ENCODE results near the gene SRC. TPM values are rescaled to one million over a fixed set of nuclear protein-coding genes. Genes with fewer than 3 reads are reported as not detected.

The SRC gene
- total RNA-seq, 1 donor from 2014 or later, result 72.7 TPM

DNA sequence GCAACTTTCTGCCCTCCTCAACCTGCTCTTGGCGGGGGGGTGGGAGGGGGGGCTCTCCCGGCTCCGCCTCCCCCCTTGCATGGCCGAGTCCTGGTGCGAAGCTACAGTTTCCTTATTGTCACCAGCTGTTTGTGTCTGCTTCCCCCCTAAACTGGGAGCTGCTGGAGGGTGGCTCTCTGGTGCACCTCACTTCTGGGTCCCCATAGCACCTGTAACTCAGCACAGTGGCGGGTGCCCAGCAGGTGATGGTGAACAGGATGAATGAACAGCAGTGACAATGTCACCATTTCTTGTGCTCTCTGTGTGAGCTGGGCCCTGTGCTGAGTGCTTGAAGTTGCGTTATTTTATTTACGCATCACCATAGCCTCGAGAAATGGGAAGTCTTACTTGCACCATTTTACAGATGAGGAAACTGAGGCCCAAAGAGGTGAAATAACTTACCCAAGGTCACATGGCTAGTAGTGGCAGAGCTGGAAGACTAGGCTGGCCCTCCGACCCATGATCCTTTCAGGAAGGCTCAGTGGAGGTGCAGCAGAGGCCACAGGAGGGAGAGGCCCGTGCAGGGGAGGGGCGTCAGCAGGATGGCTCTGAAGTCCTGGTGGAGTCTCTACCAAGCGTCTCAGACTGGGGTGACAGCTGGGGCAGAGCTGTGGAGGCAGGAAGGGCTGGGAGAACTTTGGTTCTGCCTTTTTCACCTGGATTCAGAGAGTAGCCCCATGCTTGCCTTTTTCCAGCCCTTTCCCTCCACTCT lies 41.8 kb downstream of the SRC start:
- H3K4me3 Mint-ChIP-seq, result no peak overlapping the region

DNA sequence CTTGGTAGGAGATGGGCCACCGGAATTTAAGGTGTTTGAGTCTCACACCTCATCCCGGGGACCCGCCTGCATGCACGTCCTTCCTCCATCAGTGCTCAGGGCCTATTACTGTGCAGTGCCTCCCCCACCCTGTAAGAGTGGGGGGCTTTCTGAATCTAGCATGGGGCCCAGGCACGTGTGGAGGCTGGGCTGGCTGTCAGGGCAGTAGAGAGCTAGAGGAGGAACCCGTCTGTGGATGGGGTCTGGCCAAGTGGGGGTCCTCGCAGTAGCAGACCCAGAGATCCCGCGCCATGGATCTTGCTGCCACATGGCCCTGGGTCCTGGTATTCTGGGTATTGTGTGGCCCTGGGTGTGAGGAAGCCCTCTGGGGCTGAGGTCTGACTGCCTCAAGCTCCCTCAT lies 42.9 kb downstream of the SRC start:
- TF ChIP-seq, protein P1, sequence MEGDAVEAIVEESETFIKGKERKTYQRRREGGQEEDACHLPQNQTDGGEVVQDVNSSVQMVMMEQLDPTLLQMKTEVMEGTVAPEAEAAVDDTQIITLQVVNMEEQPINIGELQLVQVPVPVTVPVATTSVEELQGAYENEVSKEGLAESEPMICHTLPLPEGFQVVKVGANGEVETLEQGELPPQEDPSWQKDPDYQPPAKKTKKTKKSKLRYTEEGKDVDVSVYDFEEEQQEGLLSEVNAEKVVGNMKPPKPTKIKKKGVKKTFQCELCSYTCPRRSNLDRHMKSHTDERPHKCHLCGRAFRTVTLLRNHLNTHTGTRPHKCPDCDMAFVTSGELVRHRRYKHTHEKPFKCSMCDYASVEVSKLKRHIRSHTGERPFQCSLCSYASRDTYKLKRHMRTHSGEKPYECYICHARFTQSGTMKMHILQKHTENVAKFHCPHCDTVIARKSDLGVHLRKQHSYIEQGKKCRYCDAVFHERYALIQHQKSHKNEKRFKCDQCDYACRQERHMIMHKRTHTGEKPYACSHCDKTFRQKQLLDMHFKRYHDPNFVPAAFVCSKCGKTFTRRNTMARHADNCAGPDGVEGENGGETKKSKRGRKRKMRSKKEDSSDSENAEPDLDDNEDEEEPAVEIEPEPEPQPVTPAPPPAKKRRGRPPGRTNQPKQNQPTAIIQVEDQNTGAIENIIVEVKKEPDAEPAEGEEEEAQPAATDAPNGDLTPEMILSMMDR (IDR thresholded peaks at IDR 0.05), result no peak
- H3K27me3 Mint-ChIP-seq, result no peaks in the 10 kb centered on the region
- H3K9me3 Mint-ChIP-seq, result no peaks in the 10 kb centered on the region
- ATAC-seq (ENCODE audit: low read depth) (no peak), DNase-seq (no peak)
- intact Hi-C loops (cut with micrococcal nuclease), result no loop called here
- ChIA-PET POLR2A (interaction anchor here (0.6 kb wide), 1 partner anchor 179 kb away, joined by 6 read pairs; no protein-coding TSS in a partner anchor), CTCF (interaction anchor here (1.7 kb wide), 1 partner anchor 119 kb away, joined by 4 read pairs; no protein-coding TSS in a partner anchor)
- peaks cover 23% of the 10 kb centered on the region for H3K36me3 Mint-ChIP-seq (ENCODE audit: low read depth)
- H3K4me1 Mint-ChIP-seq, result peaks cover 10% of the 10 kb centered on the region
- H3K4me3 Mint-ChIP-seq, result no peak overlapping the region
- H3K27ac Mint-ChIP-seq, result no peak overlapping the region

More for the DNA sequence above, 41.8 kb downstream of the SRC start:
- peaks cover 21% of the 10 kb centered on the region for H3K36me3 Mint-ChIP-seq (ENCODE audit: low read depth)
- intact Hi-C loops (cut with micrococcal nuclease), result no loop called here
- ChIA-PET POLR2A (no interaction called here), CTCF (interaction anchor here (1.0 to 1.7 kb wide), 2 partner anchors 117 to 147 kb away, joined by 3 to 4 read pairs; no protein-coding TSS in a partner anchor)
- H3K4me1 Mint-ChIP-seq, result peaks cover 21% of the 10 kb centered on the region
- ATAC-seq (ENCODE audit: low read depth) (no peak), DNase-seq (no peak)
- H3K9me3 Mint-ChIP-seq, result no peaks in the 10 kb centered on the region
- no peaks in the 10 kb centered on the region for H3K27me3 Mint-ChIP-seq
- TF ChIP-seq, protein P1 (IDR thresholded peaks at IDR 0.05), result no peak
- no peak overlapping the region for H3K27ac Mint-ChIP-seq

DNA sequence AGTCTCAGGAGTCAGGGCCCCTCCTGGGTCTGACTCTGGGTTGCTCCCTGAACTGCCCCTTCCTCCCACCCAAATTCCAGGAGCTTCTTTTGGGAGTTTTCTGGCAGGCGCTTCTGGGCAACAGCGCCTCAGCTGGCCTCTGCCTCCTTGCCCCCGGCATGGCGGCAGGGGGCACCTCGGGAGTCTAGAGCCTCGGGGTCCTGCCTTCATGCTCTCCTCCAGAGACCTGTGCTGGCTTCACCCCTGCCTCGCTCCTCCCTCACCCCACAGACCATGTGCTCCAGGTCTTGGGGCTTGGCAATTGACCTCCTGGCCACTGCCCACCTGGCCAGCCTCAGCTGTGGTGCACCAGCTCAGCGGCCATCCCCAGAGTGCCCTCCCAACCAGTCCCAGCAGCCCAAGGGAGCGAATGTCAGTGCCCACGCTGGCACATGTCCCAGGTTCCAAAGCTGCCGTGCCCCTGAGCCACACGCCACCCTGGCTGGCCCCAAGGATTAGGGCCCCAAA lies 43.4 kb downstream of the SRC start:
- no peaks in the 10 kb centered on the region for H3K9me3 Mint-ChIP-seq
- DNase-seq, result no peak
- intact Hi-C loops (cut with micrococcal nuclease), result no loop called here

DNA sequence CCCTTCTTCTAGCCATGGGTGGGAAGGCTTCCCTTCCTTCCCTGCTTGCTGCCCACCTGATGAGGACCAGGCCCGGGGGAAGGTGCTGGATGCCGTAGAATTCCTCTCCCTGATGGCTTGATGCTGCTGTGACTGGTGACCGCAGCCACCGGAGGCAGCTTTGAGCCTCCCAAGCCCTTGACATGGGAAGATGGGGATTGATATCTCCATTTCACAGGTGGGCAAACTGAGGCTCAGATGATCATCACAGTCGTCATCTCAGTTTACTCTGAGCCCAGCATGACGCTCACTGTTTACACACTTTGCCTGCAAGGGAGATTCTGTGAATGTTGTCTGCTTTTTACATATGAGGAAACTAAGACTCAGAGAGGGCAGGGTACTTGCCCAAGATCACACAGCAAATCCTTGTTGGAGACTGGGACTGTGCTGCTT lies 43.9 kb downstream of the SRC start:
- intact Hi-C loops (cut with micrococcal nuclease), result no loop called here
- DNase-seq (no peak), ATAC-seq (ENCODE audit: low read depth) (no peak)
- Mint-ChIP-seq H3K4me3 (no peak overlapping the region), H3K4me1 (peaks cover 6% of the 10 kb centered on the region), H3K27me3 (no peaks in the 10 kb centered on the region), H3K27ac (no peak overlapping the region), H3K36me3 (ENCODE audit: low read depth) (peaks cover 27% of the 10 kb centered on the region), H3K9me3 (no peaks in the 10 kb centered on the region)
- ChIA-PET POLR2A (no interaction called here), CTCF (no interaction called here)
- TF ChIP-seq, protein P1 (IDR thresholded peaks at IDR 0.05), result no peak

More for the DNA sequence above, 43.4 kb downstream of the SRC start:
- CTCF ChIA-PET, result interaction anchor here (1.7 kb wide), 1 partner anchor 119 kb away, joined by 4 read pairs; no protein-coding TSS in a partner anchor
- TF ChIP-seq, protein P1 (IDR thresholded peaks at IDR 0.05), result no peak
- POLR2A ChIA-PET, result interaction anchor here (0.6 kb wide), 1 partner anchor 179 kb away, joined by 6 read pairs; no protein-coding TSS in a partner anchor
- H3K27me3 Mint-ChIP-seq, result no peaks in the 10 kb centered on the region
- no peak overlapping the region for H3K27ac Mint-ChIP-seq
- H3K4me1 Mint-ChIP-seq, result peaks cover 8% of the 10 kb centered on the region
- peaks cover 28% of the 10 kb centered on the region for H3K36me3 Mint-ChIP-seq (ENCODE audit: low read depth)
- ATAC-seq (ENCODE audit: low read depth), result no peak
- no peak overlapping the region for H3K4me3 Mint-ChIP-seq

DNA sequence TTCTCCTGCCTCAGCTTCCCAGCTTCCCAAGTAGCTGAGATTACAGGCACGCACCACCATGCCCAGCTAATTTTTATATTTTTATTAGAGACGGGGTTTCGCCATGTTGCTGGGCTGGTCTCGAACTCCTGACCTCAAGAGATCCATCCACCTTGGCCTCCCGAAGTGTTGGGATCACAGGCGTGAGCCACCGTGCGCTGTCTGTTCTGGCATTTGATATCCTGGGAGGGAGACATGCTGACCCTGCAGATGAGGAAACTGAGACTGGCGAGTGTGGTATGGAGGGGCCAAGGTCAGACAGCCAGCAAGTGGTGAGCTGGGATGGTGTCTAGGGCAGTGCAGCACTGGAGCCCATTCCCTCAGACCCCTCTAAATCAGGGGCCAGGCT lies 44.6 kb downstream of the SRC start:
- no peaks in the 10 kb centered on the region for H3K27me3 Mint-ChIP-seq
- ChIA-PET POLR2A (no interaction called here), CTCF (no interaction called here)
- no peak for DNase-seq
- TF ChIP-seq, protein P1 (IDR thresholded peaks at IDR 0.05), result no peak
- peaks cover 23% of the 10 kb centered on the region for H3K36me3 Mint-ChIP-seq (ENCODE audit: low read depth)
- H3K4me3 Mint-ChIP-seq, result no peak overlapping the region
- H3K4me1 Mint-ChIP-seq, result peaks cover 2% of the 10 kb centered on the region
- no peaks in the 10 kb centered on the region for H3K9me3 Mint-ChIP-seq
- ATAC-seq (ENCODE audit: low read depth), result no peak
- intact Hi-C loops (cut with micrococcal nuclease), result no loop called here
- H3K27ac Mint-ChIP-seq, result no peak overlapping the region
